ENCODE results near the gene PDPR.
"Not testable (repeated sequence)": the region's sequence is repeated elsewhere in the genome, so short reads cannot be mapped to it uniquely, and the experiment has no call there.

DNA sequence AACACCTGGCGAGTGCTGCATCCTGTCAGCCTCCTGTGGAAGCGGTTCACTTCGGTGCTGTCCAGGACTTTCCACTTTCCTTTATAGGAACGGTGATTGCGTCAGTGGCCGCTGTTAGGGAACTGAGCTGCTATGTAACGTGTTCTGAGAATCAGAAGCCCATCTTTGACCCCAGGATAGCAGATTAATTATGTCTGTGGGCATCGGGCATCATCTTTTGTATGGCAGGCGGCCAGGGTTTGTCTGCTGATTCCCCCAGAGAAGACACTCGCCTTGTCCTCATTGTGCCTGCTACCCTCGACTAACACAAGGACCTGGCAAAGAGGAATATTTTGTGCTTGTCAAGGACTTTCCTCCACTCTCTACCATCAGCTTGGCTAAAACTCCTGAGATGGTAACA lies 33.7 kb downstream of the PDPR start:
- TF ChIP-seq, protein P1, sequence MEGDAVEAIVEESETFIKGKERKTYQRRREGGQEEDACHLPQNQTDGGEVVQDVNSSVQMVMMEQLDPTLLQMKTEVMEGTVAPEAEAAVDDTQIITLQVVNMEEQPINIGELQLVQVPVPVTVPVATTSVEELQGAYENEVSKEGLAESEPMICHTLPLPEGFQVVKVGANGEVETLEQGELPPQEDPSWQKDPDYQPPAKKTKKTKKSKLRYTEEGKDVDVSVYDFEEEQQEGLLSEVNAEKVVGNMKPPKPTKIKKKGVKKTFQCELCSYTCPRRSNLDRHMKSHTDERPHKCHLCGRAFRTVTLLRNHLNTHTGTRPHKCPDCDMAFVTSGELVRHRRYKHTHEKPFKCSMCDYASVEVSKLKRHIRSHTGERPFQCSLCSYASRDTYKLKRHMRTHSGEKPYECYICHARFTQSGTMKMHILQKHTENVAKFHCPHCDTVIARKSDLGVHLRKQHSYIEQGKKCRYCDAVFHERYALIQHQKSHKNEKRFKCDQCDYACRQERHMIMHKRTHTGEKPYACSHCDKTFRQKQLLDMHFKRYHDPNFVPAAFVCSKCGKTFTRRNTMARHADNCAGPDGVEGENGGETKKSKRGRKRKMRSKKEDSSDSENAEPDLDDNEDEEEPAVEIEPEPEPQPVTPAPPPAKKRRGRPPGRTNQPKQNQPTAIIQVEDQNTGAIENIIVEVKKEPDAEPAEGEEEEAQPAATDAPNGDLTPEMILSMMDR (IDR thresholded peaks at IDR 0.05; ENCODE audit: low read depth, low read length, missing input control): not testable (repeated sequence)
- not testable (repeated sequence) for TF ChIP-seq JUND (IDR thresholded peaks at IDR 0.05); SP1 (IDR thresholded peaks at IDR 0.05); TAF1 (conservative IDR thresholded peaks at IDR 0.05); RAD21 (IDR thresholded peaks at IDR 0.05); HNF4A (conservative IDR thresholded peaks at IDR 0.05); GABPA (IDR thresholded peaks at IDR 0.05 in 1 of 2, conservative IDR thresholded peaks at IDR 0.05 in 1 of 2); ATF3 (IDR thresholded peaks at IDR 0.05); EGR1 (IDR thresholded peaks at IDR 0.05; ENCODE audit: low read depth in 2 of 2); YY1 (IDR thresholded peaks at IDR 0.05); HNF4G (IDR thresholded peaks at IDR 0.05)
- TF ChIP-seq, protein P2, sequence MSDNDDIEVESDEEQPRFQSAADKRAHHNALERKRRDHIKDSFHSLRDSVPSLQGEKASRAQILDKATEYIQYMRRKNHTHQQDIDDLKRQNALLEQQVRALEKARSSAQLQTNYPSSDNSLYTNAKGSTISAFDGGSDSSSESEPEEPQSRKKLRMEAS (IDR thresholded peaks at IDR 0.05): not testable (repeated sequence)

Measured in liver (tissue), 3 donors.